MM.1S (cell line): ENCODE measurements around the gene SVOP.

Source experiments
- DNase-seq: peaks from one replicate; pipeline ENCODE4 v3.0.0-alpha.2; 2015
- H2AFZ ChIP-seq: fragments of 300-600 bp; sonication (generic); 2 replicates; pipeline ENCODE4 v1.6.0; 2016; ENCODE audit warnings: antibody characterized with exemption, low read length
- H3F3A ChIP-seq: fragments of 300-600 bp; sonication (generic); 2 replicates; pipeline ENCODE4 v1.6.1; 2016; ENCODE audit warnings: mild to moderate bottlenecking, antibody characterized with exemption, low read length, moderate library complexity, mixed read lengths; ENCODE audit not compliant: insufficient read depth
- H3K27ac ChIP-seq: fragments of 300-600 bp; sonication (generic); 2 replicates; pipeline ENCODE4 v1.5.1; 2016; ENCODE audit warnings: mild to moderate bottlenecking, low read length
- H3K27me3 ChIP-seq: fragments of 300-600 bp; sonication (generic); replicated peaks from 2 replicates; pipeline ENCODE4 v1.6.0; 2016; ENCODE audit warnings: low read length; ENCODE audit not compliant: insufficient read depth
- H3K36me3 ChIP-seq: fragments of 300-600 bp; sonication (generic); replicated peaks from 2 replicates; pipeline ENCODE4 v1.6.1; 2016; ENCODE audit warnings: mild to moderate bottlenecking, low read length, mixed read lengths; ENCODE audit not compliant: insufficient read depth
- H3K4me1 ChIP-seq: fragments of 300-600 bp; sonication (generic); 2 replicates; pipeline ENCODE4 v1.6.1; 2016; ENCODE audit warnings: low read length, mixed read lengths
- H3K4me2 ChIP-seq: fragments of 300-600 bp; sonication (generic); 2 replicates; pipeline ENCODE4 v1.6.0; 2016; ENCODE audit warnings: low read depth, low read length
- H3K4me3 ChIP-seq: fragments of 300-600 bp; sonication (generic); 2 replicates; pipeline ENCODE4 v1.5.1; 2016; ENCODE audit warnings: low read length, mixed read lengths
- H3K79me2 ChIP-seq: fragments of 300-600 bp; sonication (generic); 2 replicates; pipeline ENCODE4 v1.6.1; 2016; ENCODE audit warnings: mixed run types, low read length, mixed read lengths
- H3K9ac ChIP-seq: fragments of 300-600 bp; sonication (generic); 2 replicates; pipeline ENCODE4 v1.6.1; 2016; ENCODE audit warnings: low read length, mixed read lengths
- H3K9me2 ChIP-seq: fragments of 300-600 bp; sonication (generic); replicated peaks from 2 replicates; pipeline ENCODE4 v1.6.1; 2016; ENCODE audit warnings: mild to moderate bottlenecking, low read length, mixed read lengths; ENCODE audit not compliant: insufficient read depth
- H3K9me3 ChIP-seq: fragments of 300-600 bp; sonication (generic); replicated peaks from 2 replicates; pipeline ENCODE4 v1.6.1; 2016; ENCODE audit warnings: mild to moderate bottlenecking, low read length, mixed read lengths; ENCODE audit not compliant: insufficient read depth
- H4K20me1 ChIP-seq: fragments of 300-600 bp; sonication (generic); 2 replicates; pipeline ENCODE4 v1.6.1; 2016; ENCODE audit warnings: mild to moderate bottlenecking, low read length, moderate library complexity, mixed read lengths; ENCODE audit not compliant: insufficient read depth
- CTCF ChIP-seq: fragments of 300-600 bp; sonication (generic); IDR thresholded peaks from 2 replicates; pipeline ENCODE4 v1.5.1; 2016; ENCODE audit warnings: antibody characterized with exemption, low read length, mixed read lengths
- EZH2 ChIP-seq: fragments of 300-600 bp; sonication (generic); optimal IDR thresholded peaks from 2 replicates; pipeline ENCODE3; 2017; ENCODE audit warnings: low read depth, mild to moderate bottlenecking, antibody characterized with exemption, low read length, mixed read lengths
- EZH2phosphoT487 ChIP-seq: fragments of 300-600 bp; sonication (generic); IDR thresholded peaks from 2 replicates; pipeline ENCODE4 v1.6.1; 2018; ENCODE audit warnings: antibody characterized with exemption, low read length

The SVOP gene, protein sequence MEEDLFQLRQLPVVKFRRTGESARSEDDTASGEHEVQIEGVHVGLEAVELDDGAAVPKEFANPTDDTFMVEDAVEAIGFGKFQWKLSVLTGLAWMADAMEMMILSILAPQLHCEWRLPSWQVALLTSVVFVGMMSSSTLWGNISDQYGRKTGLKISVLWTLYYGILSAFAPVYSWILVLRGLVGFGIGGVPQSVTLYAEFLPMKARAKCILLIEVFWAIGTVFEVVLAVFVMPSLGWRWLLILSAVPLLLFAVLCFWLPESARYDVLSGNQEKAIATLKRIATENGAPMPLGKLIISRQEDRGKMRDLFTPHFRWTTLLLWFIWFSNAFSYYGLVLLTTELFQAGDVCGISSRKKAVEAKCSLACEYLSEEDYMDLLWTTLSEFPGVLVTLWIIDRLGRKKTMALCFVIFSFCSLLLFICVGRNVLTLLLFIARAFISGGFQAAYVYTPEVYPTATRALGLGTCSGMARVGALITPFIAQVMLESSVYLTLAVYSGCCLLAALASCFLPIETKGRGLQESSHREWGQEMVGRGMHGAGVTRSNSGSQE

GRCh38 chr12:109020796-109021380, at the start of gene SVOP:
Gene SVOP, minus strand, starts transcription at chr12:109021068. Its CDS starts 200 bp downstream, at chr12:109020868.
- Histone ChIP-seq H3K27me3 (no peaks in the 10 kb centered on the region), H3K9me3 (no peaks in the 10 kb centered on the region), H3K4me2 (peak within 1 kb of the TSS; percentile 26; the same call in 1 of the 2 replicates), H2AFZ (no peak within 1 kb of the TSS), H3K9ac (no peak within 1 kb of the TSS), H3K4me1 (no peaks in the 10 kb centered on the region), H3K4me3 (no peak within 1 kb of the TSS), H3K9me2 (no peaks in the 10 kb centered on the region), H3K27ac (no peak within 1 kb of the TSS), H3F3A (no peaks in the 10 kb centered on the region), H3K36me3 (no peaks in the 10 kb centered on the region), H4K20me1 (no peaks in the 10 kb centered on the region), H3K79me2 (no peaks in the 10 kb centered on the region)
- DNase-seq: peak; percentile 39
- no peak for TF ChIP-seq EZH2
- no peak for TF ChIP-seq EZH2phosphoT487
- no peak for TF ChIP-seq CTCF

DNA sequence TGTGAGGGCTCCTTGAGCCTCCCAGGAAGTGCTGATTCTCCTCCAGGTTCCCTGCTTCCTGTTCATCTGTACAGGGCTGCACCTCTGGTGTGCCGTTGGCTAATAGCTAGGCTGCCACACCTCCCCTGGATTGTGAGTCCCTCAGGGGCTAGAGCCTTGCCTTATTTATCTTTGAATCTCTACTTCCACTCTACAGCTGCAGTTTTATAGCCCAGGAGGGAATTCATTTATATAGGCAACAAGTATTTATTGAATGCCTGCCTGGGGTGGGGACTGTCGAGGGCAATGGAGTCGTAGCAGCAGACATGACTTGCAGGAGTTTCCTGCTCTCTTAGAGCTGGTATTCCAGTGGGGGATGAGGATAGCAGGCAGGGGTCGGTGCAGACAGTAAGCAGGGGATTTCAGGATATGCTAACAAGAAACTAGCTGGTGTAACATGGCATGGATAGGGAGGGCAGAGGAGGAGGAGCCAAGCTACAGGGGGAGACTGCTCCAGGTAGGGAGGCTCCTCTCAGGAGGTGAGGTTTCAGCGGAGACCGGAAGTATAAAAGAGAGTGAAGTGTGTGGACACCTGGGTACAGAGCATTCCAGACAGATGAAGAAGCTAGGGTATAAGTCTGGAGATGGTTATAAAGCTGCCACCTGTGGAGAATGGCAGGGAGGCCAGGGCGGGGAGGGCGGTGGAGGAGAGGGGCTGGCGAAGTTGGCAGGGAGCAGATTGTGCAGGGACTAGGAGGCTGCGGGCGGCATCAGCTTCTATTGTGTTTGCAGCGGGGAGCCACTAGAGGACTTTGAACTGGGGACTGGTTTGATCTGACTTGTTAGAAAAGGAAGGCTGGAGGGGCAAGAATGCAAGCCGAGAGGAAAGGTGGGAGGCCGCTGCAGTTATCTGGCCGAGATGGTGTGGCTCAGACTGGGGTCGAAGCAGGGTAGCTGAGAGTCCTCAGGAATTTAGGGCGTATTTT, 48.7 kb upstream of the SVOP start:
- Histone ChIP-seq H3F3A (no peaks in the 10 kb centered on the region), H3K4me2 (no peak overlapping the region), H3K79me2 (no peaks in the 10 kb centered on the region), H3K9ac (no peak overlapping the region), H3K4me1 (no peaks in the 10 kb centered on the region), H3K27me3 (no peaks in the 10 kb centered on the region), H4K20me1 (no peaks in the 10 kb centered on the region), H3K36me3 (no peaks in the 10 kb centered on the region), H2AFZ (no peak overlapping the region), H3K27ac (no peak overlapping the region), H3K9me3 (no peaks in the 10 kb centered on the region), H3K9me2 (no peaks in the 10 kb centered on the region), H3K4me3 (no peak overlapping the region)
- DNase-seq: no peak
- TF ChIP-seq EZH2 (no peak), EZH2phosphoT487 (no peak)

DNA sequence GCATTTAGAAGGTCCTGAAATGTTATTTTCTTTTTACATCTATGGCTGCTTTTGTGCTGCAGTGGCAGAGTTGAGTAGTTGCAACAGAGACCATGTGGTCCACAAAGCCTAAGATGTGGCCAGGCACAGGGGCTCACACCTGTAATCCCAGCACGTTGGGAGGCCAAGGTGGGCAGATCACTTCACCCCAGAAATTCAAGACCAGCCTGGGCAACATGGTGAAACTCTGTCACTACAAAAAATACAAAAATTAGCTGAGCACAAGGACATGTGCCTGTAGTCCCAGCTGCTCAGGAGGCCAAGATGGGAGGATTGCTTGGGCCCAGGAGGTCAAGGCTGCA, 45.0 kb upstream of the SVOP start:
- Histone ChIP-seq H2AFZ (no peak overlapping the region), H3K9me3 (no peaks in the 10 kb centered on the region), H3K4me1 (no peaks in the 10 kb centered on the region), H3K9me2 (no peaks in the 10 kb centered on the region), H3F3A (no peaks in the 10 kb centered on the region), H4K20me1 (no peaks in the 10 kb centered on the region), H3K79me2 (no peaks in the 10 kb centered on the region), H3K27me3 (no peaks in the 10 kb centered on the region), H3K4me2 (no peak overlapping the region), H3K27ac (no peak overlapping the region), H3K4me3 (no peak overlapping the region), H3K36me3 (no peaks in the 10 kb centered on the region), H3K9ac (no peak overlapping the region)
- no peak for TF ChIP-seq EZH2
- no peak for TF ChIP-seq EZH2phosphoT487
- TF ChIP-seq CTCF: no peak
- DNase-seq: no peak
